Stimulated activated naive CD4-positive, alpha-beta T cell (primary cell): ENCODE measurements around the gene CNR1.
"Not testable (repeated sequence)": the region's sequence is repeated elsewhere in the genome, so short reads cannot be mapped to it uniquely, and the experiment has no call there.

Experiments
- DNase-seq, 6 experiments: peaks; one replicate each; lab custom pipeline; 2025; lab: John Stamatoyannopoulos, UW

The CNR1 gene

GRCh38 chr6:88165844-88166492 is at the start of gene CNR1:
Gene CNR1, minus strand, starts transcription at chr6:88166347. Its CDS starts 21,073 bp downstream, at chr6:88145274.
- DNase-seq, result no peak

GRCh38 chr6:88211446-88211845 is 45.3 kb upstream of the CNR1 start:
- no peak for DNase-seq

GRCh38 chr6:88209301-88209700 is 43.2 kb upstream of the CNR1 start:
- no peak for DNase-seq

GRCh38 chr6:88208726-88209125 is 42.6 kb upstream of the CNR1 start:
- DNase-seq, result no peak

GRCh38 chr6:88201734-88202133 is 35.6 kb upstream of the CNR1 start:
- DNase-seq, result not testable (repeated sequence)

- DNase-seq, result no peak
Measured at GRCh38 chr6:88184921-88185320, 18.8 kb upstream of the CNR1 start.

GRCh38 chr6:88183471-88183870 is 17.3 kb upstream of the CNR1 start:
- DNase-seq, result no peak

- no peak for DNase-seq
Measured at GRCh38 chr6:88179692-88180091, 13.5 kb upstream of the CNR1 start.

GRCh38 chr6:88177961-88178464 is 11.9 kb upstream of the CNR1 start:
- DNase-seq, result no peak

- DNase-seq, result no peak
Measured at GRCh38 chr6:88174906-88175305, 8.8 kb upstream of the CNR1 start.

- no peak for DNase-seq
Measured at GRCh38 chr6:88171312-88171711, 5.2 kb upstream of the CNR1 start.

- no peak for DNase-seq
Measured at GRCh38 chr6:88168362-88168761, 2.2 kb upstream of the CNR1 start.

GRCh38 chr6:88167352-88167937 is 1.3 kb upstream of the CNR1 start:
- DNase-seq, result no peak

- DNase-seq, result peak in 2 of 6 experiments; percentile 2 to 9
Measured at GRCh38 chr6:88166493-88167351, 575 bp upstream of the CNR1 start.

- no peak for DNase-seq
Measured at GRCh38 chr6:88165087-88165843, 882 bp downstream of the CNR1 start.

GRCh38 chr6:88164061-88164460 is 2.1 kb downstream of the CNR1 start:
- DNase-seq, result no peak

GRCh38 chr6:88163616-88164015 is 2.5 kb downstream of the CNR1 start:
- DNase-seq, result no peak

GRCh38 chr6:88161940-88162339 is 4.2 kb downstream of the CNR1 start:
- DNase-seq, result no peak

- DNase-seq, result no peak
Measured at GRCh38 chr6:88157106-88157505, 9.0 kb downstream of the CNR1 start.

GRCh38 chr6:88145298-88145963 is 20.7 kb downstream of the CNR1 start:
- DNase-seq, result no peak

GRCh38 chr6:88144637-88145297 is 21.4 kb downstream of the CNR1 start:
- DNase-seq, result no peak
